Measurements from ENCODE around the gene ZNF487.
A peak's percentile ranks its signal among the peaks of the same experiment; 100 is the strongest.

ZNF487 gene

DNA sequence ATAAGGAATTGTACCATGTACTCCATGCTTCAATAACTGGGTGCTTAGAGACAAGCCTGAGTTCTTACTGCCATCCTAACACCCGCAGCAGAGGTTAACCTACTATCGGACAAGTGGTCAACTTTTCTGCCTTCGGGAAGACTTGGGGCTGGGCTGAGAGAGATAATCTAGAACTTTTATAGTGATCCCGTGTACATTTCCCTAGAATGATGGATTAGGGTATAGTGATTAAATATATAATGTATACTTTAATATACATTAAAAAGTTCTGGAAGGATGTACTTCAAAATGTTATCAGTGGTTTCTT lies 15.8 kb upstream of the ZNF487 start:
- TF ChIP-seq TCF12 (IDR thresholded peaks at IDR 0.05; ENCODE audit: low read depth) (no peak), CREB1 (IDR thresholded peaks at IDR 0.05; ENCODE audit: low read depth) (no peak), TEAD4 (IDR thresholded peaks at IDR 0.05) (no peak), EGR1 (IDR thresholded peaks at IDR 0.05) (no peak), FOXM1 (IDR thresholded peaks at IDR 0.05; ENCODE audit: borderline replicate concordance, low read depth) (no peak), ZBTB7A (IDR thresholded peaks at IDR 0.05; ENCODE audit: low read depth) (no peak), NFIC (IDR thresholded peaks at IDR 0.05) (no peak), CEBPB (IDR thresholded peaks at IDR 0.05) (no peak), RAD21 (IDR thresholded peaks at IDR 0.05; ENCODE audit: low read depth) (no peak)
- TF ChIP-seq, protein P1, sequence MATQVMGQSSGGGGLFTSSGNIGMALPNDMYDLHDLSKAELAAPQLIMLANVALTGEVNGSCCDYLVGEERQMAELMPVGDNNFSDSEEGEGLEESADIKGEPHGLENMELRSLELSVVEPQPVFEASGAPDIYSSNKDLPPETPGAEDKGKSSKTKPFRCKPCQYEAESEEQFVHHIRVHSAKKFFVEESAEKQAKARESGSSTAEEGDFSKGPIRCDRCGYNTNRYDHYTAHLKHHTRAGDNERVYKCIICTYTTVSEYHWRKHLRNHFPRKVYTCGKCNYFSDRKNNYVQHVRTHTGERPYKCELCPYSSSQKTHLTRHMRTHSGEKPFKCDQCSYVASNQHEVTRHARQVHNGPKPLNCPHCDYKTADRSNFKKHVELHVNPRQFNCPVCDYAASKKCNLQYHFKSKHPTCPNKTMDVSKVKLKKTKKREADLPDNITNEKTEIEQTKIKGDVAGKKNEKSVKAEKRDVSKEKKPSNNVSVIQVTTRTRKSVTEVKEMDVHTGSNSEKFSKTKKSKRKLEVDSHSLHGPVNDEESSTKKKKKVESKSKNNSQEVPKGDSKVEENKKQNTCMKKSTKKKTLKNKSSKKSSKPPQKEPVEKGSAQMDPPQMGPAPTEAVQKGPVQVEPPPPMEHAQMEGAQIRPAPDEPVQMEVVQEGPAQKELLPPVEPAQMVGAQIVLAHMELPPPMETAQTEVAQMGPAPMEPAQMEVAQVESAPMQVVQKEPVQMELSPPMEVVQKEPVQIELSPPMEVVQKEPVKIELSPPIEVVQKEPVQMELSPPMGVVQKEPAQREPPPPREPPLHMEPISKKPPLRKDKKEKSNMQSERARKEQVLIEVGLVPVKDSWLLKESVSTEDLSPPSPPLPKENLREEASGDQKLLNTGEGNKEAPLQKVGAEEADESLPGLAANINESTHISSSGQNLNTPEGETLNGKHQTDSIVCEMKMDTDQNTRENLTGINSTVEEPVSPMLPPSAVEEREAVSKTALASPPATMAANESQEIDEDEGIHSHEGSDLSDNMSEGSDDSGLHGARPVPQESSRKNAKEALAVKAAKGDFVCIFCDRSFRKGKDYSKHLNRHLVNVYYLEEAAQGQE (IDR thresholded peaks at IDR 0.05; ENCODE audit: low read depth): no peak
- TF ChIP-seq, protein P2, sequence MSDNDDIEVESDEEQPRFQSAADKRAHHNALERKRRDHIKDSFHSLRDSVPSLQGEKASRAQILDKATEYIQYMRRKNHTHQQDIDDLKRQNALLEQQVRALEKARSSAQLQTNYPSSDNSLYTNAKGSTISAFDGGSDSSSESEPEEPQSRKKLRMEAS (IDR thresholded peaks at IDR 0.05): no peak

DNA sequence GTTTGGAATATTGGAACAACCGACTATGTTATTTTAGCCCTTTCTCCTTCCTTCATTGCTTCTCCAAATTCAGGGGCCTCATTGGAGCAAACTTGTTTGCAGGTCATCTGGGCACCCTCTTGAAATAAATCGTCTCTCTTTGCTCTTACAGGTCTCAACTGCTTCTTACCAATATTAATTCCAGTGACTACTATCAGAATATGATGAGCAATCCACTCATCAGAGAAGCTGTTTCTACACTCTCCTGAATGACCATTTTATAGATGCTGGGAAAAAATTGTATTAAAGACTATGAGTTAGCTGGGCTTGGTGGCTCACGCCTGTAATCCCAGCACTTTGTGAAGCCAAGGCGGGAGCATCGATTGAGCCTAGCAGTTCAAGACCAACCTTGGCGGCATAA lies 15.4 kb upstream of the ZNF487 start:
- TF ChIP-seq YY1 (IDR thresholded peaks at IDR 0.05; ENCODE audit: low read depth) (no peak), NFIC (IDR thresholded peaks at IDR 0.05) (no peak), EP300 (IDR thresholded peaks at IDR 0.05; ENCODE audit: borderline replicate concordance) (no peak), EGR1 (IDR thresholded peaks at IDR 0.05) (no peak)
- TF ChIP-seq, protein P2 (IDR thresholded peaks at IDR 0.05): no peak

DNA sequence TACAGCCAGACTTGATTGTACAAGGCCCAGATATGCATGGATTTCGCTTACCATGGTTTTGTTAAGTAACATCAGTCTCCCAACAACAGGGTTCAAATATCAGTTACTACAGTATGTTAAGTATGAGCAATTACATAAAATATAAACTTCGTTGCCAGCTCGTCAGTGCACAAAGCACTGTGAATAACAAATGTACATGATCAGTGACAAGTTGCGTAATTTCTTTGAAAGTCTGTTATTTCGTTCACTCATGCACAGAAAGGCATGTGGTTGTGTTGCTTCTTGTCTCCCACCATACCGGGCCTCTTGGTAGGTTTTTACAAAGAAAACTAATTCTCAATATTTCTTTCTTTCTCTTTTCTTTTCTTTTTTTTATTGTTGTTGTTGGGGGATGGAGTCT lies 12.5 kb upstream of the ZNF487 start:
- no peak for TF ChIP-seq EGR1 (IDR thresholded peaks at IDR 0.05)
- TF ChIP-seq YY1 (IDR thresholded peaks at IDR 0.05; ENCODE audit: low read depth): no peak
- TF ChIP-seq, protein P1 (IDR thresholded peaks at IDR 0.05; ENCODE audit: low read depth): no peak
- no peak for TF ChIP-seq ZBTB7A (IDR thresholded peaks at IDR 0.05; ENCODE audit: low read depth)
- peak; percentile 35; the same call in 1 of the 2 replicates for TF ChIP-seq CEBPB (IDR thresholded peaks at IDR 0.05)
- TF ChIP-seq, protein P3, sequence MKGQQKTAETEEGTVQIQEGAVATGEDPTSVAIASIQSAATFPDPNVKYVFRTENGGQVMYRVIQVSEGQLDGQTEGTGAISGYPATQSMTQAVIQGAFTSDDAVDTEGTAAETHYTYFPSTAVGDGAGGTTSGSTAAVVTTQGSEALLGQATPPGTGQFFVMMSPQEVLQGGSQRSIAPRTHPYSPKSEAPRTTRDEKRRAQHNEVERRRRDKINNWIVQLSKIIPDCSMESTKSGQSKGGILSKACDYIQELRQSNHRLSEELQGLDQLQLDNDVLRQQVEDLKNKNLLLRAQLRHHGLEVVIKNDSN (IDR thresholded peaks at IDR 0.05): no peak
- TF ChIP-seq FOXM1 (IDR thresholded peaks at IDR 0.05; ENCODE audit: borderline replicate concordance, low read depth): no peak

DNA sequence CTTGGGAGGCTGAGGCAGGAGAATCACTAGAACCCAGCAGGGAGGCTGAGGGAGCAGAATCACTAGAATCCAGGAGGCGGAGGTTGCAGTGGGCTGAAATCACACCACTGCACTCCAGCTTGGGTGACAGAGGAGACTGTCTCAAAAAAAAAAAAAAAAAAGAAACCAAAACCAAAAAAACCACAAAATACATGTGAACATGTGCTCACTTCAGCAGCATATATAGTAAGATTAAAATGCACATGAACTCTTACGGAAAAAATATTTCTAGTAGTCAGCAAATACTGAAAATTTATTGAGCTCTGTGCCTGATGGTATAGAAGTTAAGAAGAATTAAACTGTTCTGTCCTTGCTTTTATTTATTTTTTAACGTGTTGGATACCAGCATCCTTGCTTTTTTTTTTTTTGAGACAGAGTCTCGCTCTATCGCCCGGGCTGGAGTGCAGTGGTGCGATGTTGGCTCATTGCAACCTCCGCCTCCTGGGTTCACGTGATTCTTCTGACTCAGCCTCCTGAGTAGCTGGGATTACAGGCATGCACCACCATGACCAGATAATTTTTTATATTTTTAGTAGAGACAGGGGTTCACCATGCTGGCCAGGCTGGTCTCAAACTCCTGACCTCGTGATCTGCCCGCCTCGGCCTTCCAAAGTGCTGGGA lies 9.6 kb upstream of the ZNF487 start:
- TF ChIP-seq RAD21 (IDR thresholded peaks at IDR 0.05; ENCODE audit: low read depth) (no peak), TAF1 (IDR thresholded peaks at IDR 0.05; ENCODE audit: low read depth) (no peak), TCF12 (IDR thresholded peaks at IDR 0.05; ENCODE audit: low read depth) (no peak), FOXM1 (IDR thresholded peaks at IDR 0.05; ENCODE audit: borderline replicate concordance, low read depth) (no peak), ZBTB7A (IDR thresholded peaks at IDR 0.05; ENCODE audit: low read depth) (no peak), NFIC (IDR thresholded peaks at IDR 0.05) (no peak)
- TF ChIP-seq, protein P3 (IDR thresholded peaks at IDR 0.05): no peak
- TF ChIP-seq, protein P2 (IDR thresholded peaks at IDR 0.05): no peak

DNA sequence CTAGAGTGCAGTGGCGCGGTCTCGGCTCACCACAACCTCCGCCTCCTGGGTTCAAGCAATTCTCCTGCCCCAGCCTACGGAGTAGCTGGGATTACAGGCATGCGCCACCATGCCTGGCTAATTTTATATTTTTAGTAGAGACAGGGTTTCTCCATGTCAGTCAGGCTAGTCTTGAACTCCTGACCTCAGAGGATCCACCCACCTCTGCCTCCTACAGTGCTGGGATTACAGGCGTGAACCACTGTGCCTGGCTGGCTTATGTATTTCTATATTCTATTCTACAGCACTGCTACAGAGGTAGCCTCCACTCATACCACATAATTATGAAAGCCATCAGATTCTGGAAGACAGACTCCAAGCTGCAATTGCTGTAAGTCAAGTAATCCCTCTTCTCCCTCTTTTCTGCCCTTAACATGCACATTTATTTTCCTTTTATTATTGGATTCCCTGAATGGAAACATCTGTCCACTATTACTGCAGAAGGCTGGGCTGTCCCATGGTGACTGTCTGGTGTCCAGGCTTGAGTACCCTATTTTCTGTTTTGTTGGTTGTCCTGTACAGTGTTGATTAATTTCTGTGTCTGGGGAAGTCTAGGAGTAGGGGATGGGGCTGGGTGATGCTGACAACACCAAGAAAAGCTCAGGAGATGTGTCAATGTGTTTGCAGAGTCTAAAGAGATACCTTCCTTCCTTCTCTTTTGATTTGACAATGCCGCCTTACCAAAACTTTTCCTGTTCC lies 5.8 kb upstream of the ZNF487 start:
- TF ChIP-seq TCF12 (IDR thresholded peaks at IDR 0.05; ENCODE audit: low read depth): no peak
- no peak for TF ChIP-seq NFIC (IDR thresholded peaks at IDR 0.05)
- no peak for TF ChIP-seq RAD21 (IDR thresholded peaks at IDR 0.05; ENCODE audit: low read depth)
- TF ChIP-seq TEAD4 (IDR thresholded peaks at IDR 0.05): no peak
- no peak for TF ChIP-seq ZBTB7A (IDR thresholded peaks at IDR 0.05; ENCODE audit: low read depth)
- TF ChIP-seq, protein P2 (IDR thresholded peaks at IDR 0.05): no peak
- TF ChIP-seq CEBPB (IDR thresholded peaks at IDR 0.05): no peak
- TF ChIP-seq EGR1 (IDR thresholded peaks at IDR 0.05): no peak
- TF ChIP-seq, protein P3 (IDR thresholded peaks at IDR 0.05): no peak
- TF ChIP-seq CREB1 (IDR thresholded peaks at IDR 0.05; ENCODE audit: low read depth): no peak
- no peak for TF ChIP-seq FOXM1 (IDR thresholded peaks at IDR 0.05; ENCODE audit: borderline replicate concordance, low read depth)
- no peak for TF ChIP-seq TAF1 (IDR thresholded peaks at IDR 0.05; ENCODE audit: low read depth)
